HepG2 (cell line): ENCODE data around the gene SIVA1. TPM values are rescaled to one million over a fixed set of nuclear protein-coding genes. Genes with fewer than 3 reads are reported as not detected.

Source experiments
- DRAP1 ChIP-seq: IDR thresholded peaks from 2 replicates; pipeline ENCODE4 v1.6.1; 2016; ENCODE audit warnings: missing genetic modification reagents, missing compliant biosample characterization
- FOXA1 ChIP-seq, 2 experiments: fragments of 450-650 bp in 1 of 2; sonication (generic) in 1 of 2; formaldehyde crosslinking in 1 of 2; IDR thresholded peaks; 2 replicates each; pipeline versions ENCODE4 v1.4.0 to v1.6.1; 2016 to 2020; ENCODE audit warnings: missing genetic modification reagents in 1 of 2
- FOXO1 ChIP-seq: sonication (generic); formaldehyde crosslinking; IDR thresholded peaks from 2 replicates; pipeline ENCODE4 v1.4.0; 2020; ENCODE audit warnings: missing genetic modification reagents
- GMEB1 ChIP-seq: sonication (generic); formaldehyde crosslinking; IDR thresholded peaks from 2 replicates; pipeline ENCODE4 v1.5.1; 2020; ENCODE audit warnings: missing genetic modification reagents, mild to moderate bottlenecking, borderline replicate concordance
- HOXA3 ChIP-seq: sonication (generic); formaldehyde crosslinking; IDR thresholded peaks from 2 replicates; pipeline ENCODE4 v1.5.0; 2020; ENCODE audit warnings: missing genetic modification reagents
- IRF2 ChIP-seq: IDR thresholded peaks from 2 replicates; pipeline ENCODE4 v1.6.1; 2018; ENCODE audit warnings: missing genetic modification reagents, missing compliant biosample characterization
- MYC ChIP-seq: sonication (generic); formaldehyde crosslinking; IDR thresholded peaks from 2 replicates; pipeline ENCODE4 v1.9.0; 2021; ENCODE audit warnings: missing genetic modification reagents, borderline replicate concordance
- NKX3-1 ChIP-seq: sonication (generic); formaldehyde crosslinking; IDR thresholded peaks from 2 replicates; pipeline ENCODE4 v1.5.0; 2020; ENCODE audit warnings: missing genetic modification reagents
- PAXIP1 ChIP-seq: sonication (generic); formaldehyde crosslinking; conservative IDR thresholded peaks from 2 replicates; pipeline ENCODE4 v1.4.0; 2020; ENCODE audit warnings: mild to moderate bottlenecking, missing genetic modification reagents, moderate library complexity
- PITX1 ChIP-seq: sonication (generic); formaldehyde crosslinking; IDR thresholded peaks from 2 replicates; pipeline ENCODE4 v1.5.1; 2020; ENCODE audit warnings: mild to moderate bottlenecking, missing genetic modification reagents
- PRDM10 ChIP-seq: sonication (generic); formaldehyde crosslinking; IDR thresholded peaks from 2 replicates; pipeline ENCODE4 v1.4.0; 2020; ENCODE audit warnings: low read depth, missing genetic modification reagents
- SKIL ChIP-seq: sonication (generic); formaldehyde crosslinking; IDR thresholded peaks from 2 replicates; pipeline ENCODE4 v1.8.0; 2022; ENCODE audit warnings: missing genetic modification reagents, mild to moderate bottlenecking, moderate library complexity, borderline replicate concordance
- TBX2 ChIP-seq: sonication (generic); formaldehyde crosslinking; IDR thresholded peaks from 2 replicates; pipeline ENCODE4 v1.5.0; 2020; ENCODE audit warnings: missing genetic modification reagents, mild to moderate bottlenecking, borderline replicate concordance
- THYN1 ChIP-seq: sonication (generic); formaldehyde crosslinking; IDR thresholded peaks from 2 replicates; pipeline ENCODE4 v1.8.1; 2023; ENCODE audit warnings: low read depth, mild to moderate bottlenecking, moderate library complexity, missing genetic modification reagents, borderline replicate concordance
- ZNF232 ChIP-seq: sonication (generic); formaldehyde crosslinking; IDR thresholded peaks from 2 replicates; pipeline ENCODE4 v1.4.0; 2020; ENCODE audit warnings: missing genetic modification reagents, borderline replicate concordance
- ZNF563 ChIP-seq: sonication (generic); formaldehyde crosslinking; IDR thresholded peaks from 2 replicates; pipeline ENCODE4 v1.8.0; 2022; ENCODE audit warnings: mild to moderate bottlenecking, moderate library complexity, missing genetic modification reagents
- polyA plus RNA-seq, 8 experiments: library from polyadenylated mRNA; depleted of rRNA in 3 of 8; stranded (reverse) in 7 of 8; unstranded in 1 of 8; fragments of >200 nt; fragmentation: Illumina TruSeq in 4 of 8; extraction: Trizol in 4 of 8; gene quantifications; 2 replicates each; pipeline versions ENCODE4 v1.2.1 to v1.2.3, GENCODE V29; 2011 to 2016; ENCODE audit warnings: low read depth in 4 of 8, missing spikeins in 1 of 8, mixed read lengths in 1 of 8; ENCODE audit not compliant: insufficient read depth in 1 of 8
- total RNA-seq, 5 experiments: library from RNA; depleted of rRNA; stranded (reverse); fragments of >200 nt; fragmentation: Illumina TruSeq; extraction: Trizol; gene quantifications; 2 replicates each; pipeline ENCODE4 v1.2.3, GENCODE V29; 2016; ENCODE audit warnings: low read depth in 1 of 5

The SIVA1 gene
- total and polyA plus RNA-seq, 2 of the 13 experiments (the other 11 are each of a cell fraction or from before 2014, with no cell fraction given) = 123 to 186 TPM

GRCh38 chr14:104800771-104801519 is 48.0 kb downstream of the SIVA1 start, which contains the start of gene ZBTB42 (continued):
- 0 out of 2 replicates have a peak, but pooled peaks have one; percentile 22 for TF ChIP-seq PAXIP1 (CRISPR knock-in tag)
- peak; percentile 11; the same call in 1 of the 2 replicates for TF ChIP-seq IRF2 (CRISPR knock-in tag)
- TF ChIP-seq SKIL (CRISPR knock-in tag) = peak; percentile 34; the same call in 1 of the 2 replicates
- TF ChIP-seq NKX3-1 (CRISPR knock-in tag) = peak; percentile 47; the same call in 1 of the 2 replicates
- TF ChIP-seq PITX1 (CRISPR knock-in tag) = peak; percentile 7; the same call in 1 of the 2 replicates
- peak; percentile 24; the same call in 1 of the 2 replicates for TF ChIP-seq DRAP1 (CRISPR knock-in tag)
- TF ChIP-seq TBX2 (CRISPR knock-in tag) = peak; percentile 62
- TF ChIP-seq GMEB1 = peak; percentile 43; the same call in 1 of the 2 replicates
- peak; percentile 47; the same call in 1 of the 2 replicates for TF ChIP-seq FOXO1 (CRISPR knock-in tag)
- TF ChIP-seq PRDM10 = no peak
- no peak; the same call in 1 of the 2 replicates for TF ChIP-seq ZNF563
- peak; percentile 71; the same call in 1 of the 2 replicates for TF ChIP-seq THYN1
- no peak for TF ChIP-seq ZNF232
- TF ChIP-seq MYC (CRISPR knock-in tag) = no peak
- TF ChIP-seq FOXA1 (IDR thresholded peaks at IDR 0.05) = no peak
- peak; percentile 78 for TF ChIP-seq FOXA1 (CRISPR knock-in tag; IDR thresholded peaks at IDR 0.05)
- TF ChIP-seq HOXA3 (CRISPR knock-in tag) = no peak; the same call in 1 of the 2 replicates
